Measurements from ENCODE around the gene PCAT6. TPM values are rescaled to one million over a fixed set of nuclear protein-coding genes. Genes with fewer than 3 reads are reported as not detected.

The PCAT6 gene
- total and polyA plus RNA-seq, 8 donors, result 1.1 to 3.8 (median 2.2) TPM

DNA sequence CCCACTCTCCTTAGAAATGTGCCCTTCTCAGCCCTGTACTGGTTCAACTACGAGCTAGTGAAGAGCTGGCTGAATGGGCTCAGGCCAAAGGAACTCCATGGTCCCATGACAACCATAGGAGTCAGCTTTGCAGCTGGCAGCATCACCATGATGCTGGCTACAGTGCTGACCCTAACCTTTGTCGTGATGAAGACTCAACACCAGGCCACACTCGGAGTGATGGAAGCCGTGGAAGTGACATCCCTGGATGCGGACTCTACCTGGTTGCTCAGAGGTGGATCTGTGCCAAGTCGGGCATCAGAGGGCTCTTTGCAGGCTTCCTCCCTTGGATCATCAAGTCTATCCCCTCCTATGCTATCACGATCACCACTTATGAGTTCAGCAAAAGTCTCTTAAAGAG, 14.1 kb upstream of the PCAT6 start:
- no peak overlapping the region for H3K4me3 ChIP-seq
- ATAC-seq (no peak), DNase-seq (no peak)
- TF ChIP-seq, protein P1, sequence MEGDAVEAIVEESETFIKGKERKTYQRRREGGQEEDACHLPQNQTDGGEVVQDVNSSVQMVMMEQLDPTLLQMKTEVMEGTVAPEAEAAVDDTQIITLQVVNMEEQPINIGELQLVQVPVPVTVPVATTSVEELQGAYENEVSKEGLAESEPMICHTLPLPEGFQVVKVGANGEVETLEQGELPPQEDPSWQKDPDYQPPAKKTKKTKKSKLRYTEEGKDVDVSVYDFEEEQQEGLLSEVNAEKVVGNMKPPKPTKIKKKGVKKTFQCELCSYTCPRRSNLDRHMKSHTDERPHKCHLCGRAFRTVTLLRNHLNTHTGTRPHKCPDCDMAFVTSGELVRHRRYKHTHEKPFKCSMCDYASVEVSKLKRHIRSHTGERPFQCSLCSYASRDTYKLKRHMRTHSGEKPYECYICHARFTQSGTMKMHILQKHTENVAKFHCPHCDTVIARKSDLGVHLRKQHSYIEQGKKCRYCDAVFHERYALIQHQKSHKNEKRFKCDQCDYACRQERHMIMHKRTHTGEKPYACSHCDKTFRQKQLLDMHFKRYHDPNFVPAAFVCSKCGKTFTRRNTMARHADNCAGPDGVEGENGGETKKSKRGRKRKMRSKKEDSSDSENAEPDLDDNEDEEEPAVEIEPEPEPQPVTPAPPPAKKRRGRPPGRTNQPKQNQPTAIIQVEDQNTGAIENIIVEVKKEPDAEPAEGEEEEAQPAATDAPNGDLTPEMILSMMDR (IDR thresholded peaks at IDR 0.05), result no peak
- no peak overlapping the region for H3K27ac ChIP-seq
- intact Hi-C loops (cut with DNase I), result no loop called here
- no peaks in the 10 kb centered on the region for H3K36me3 ChIP-seq
- peaks cover 0 to 13% of the 10 kb centered on the region in 2 donors for H3K4me1 ChIP-seq
- no peaks in the 10 kb centered on the region for H3K9me3 ChIP-seq
- H3K27me3 ChIP-seq, result no peaks in the 10 kb centered on the region

DNA sequence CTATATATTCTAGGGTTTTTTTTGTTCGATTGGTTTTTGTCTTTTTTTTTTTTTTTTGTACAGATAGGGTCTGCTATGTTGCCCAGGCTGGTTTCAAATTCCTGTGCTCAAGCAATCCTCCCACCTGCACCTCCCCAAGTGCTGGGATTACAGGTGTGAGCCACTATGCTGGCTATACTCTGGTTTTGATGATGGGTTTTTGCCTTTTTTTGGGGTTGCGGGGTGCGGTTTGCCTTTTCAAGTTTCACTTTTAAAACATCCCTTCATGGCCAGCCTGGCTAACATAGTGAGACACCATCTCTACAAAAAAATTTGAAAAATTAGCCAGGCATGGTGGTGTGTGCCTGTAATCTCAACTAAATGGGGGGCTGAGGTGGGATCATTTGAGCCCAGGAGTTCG, 12.5 kb upstream of the PCAT6 start:
- Histone ChIP-seq H3K4me3 (no peak overlapping the region), H3K27ac (no peak overlapping the region), H3K27me3 (no peaks in the 10 kb centered on the region), H3K9me3 (no peaks in the 10 kb centered on the region), H3K4me1 (peaks cover 6 to 29% of the 10 kb centered on the region in 2 donors), H3K36me3 (no peaks in the 10 kb centered on the region)
- TF ChIP-seq, protein P1 (IDR thresholded peaks at IDR 0.05), result no peak
- ATAC-seq, result no peak
- intact Hi-C loops (cut with DNase I), result no loop called here
- no peak for DNase-seq

DNA sequence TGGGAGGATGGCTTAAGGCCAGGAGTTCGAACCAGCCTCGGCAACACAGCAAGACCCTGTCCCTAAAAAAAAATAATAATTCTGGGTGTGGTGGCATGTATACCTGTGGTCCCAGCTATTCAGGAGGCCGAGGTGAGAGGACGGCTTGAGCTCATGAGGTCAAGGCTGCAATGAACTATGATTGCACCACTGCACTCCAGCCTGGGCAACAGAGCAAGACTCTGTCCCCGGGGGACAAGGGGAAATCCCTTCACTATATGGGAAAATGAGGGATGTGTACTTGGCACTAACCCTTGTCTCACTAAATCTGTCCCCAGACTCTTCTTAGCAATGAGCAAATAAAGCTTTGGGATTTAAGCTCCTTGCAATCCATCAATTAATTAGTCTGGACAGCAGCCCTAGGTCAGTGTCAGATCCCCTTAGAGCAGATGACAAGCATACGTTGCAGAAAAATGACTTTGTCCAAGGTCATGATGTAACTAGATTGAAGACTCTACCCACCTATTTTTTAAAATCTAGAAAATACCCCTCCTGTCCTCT, 11.9 kb upstream of the PCAT6 start:
- no peak for ATAC-seq
- intact Hi-C loops (cut with DNase I), result no loop called here
- Histone ChIP-seq H3K4me3 (no peak overlapping the region), H3K36me3 (no peaks in the 10 kb centered on the region), H3K9me3 (no peaks in the 10 kb centered on the region), H3K27ac (no peak overlapping the region), H3K27me3 (no peaks in the 10 kb centered on the region), H3K4me1 (peaks cover 10 to 33% of the 10 kb centered on the region in 2 donors)
- TF ChIP-seq, protein P1 (IDR thresholded peaks at IDR 0.05), result no peak
- no peak for DNase-seq

DNA sequence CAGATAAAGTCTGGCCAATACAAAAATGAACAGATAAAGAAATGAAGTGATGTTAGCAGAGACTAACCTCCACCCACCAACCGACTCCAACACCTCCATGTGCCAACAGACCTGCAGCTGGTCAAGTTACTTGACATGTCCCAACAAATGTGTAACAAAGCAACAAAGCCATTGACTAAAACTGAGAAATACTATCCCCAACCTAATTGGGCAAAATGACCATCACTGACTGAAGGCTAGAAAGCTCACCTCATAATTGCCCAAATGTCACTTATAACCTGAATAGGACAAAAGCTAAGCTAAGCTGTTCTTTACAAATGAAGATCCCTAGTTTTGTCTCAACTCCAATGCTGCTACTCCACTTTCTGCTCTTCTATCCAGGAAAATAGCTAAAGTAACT, 10.0 kb upstream of the PCAT6 start:
- DNase-seq (no peak), ATAC-seq (no peak)
- intact Hi-C loops (cut with DNase I), result no loop called here
- H3K9me3 ChIP-seq, result no peaks in the 10 kb centered on the region
- no peak overlapping the region for H3K27ac ChIP-seq
- H3K4me3 ChIP-seq, result no peak overlapping the region
- no peaks in the 10 kb centered on the region for H3K27me3 ChIP-seq
- peaks cover 19 to 48% of the 10 kb centered on the region in 2 donors for H3K4me1 ChIP-seq
- TF ChIP-seq, protein P1 (IDR thresholded peaks at IDR 0.05), result no peak
- H3K36me3 ChIP-seq, result no peaks in the 10 kb centered on the region

DNA sequence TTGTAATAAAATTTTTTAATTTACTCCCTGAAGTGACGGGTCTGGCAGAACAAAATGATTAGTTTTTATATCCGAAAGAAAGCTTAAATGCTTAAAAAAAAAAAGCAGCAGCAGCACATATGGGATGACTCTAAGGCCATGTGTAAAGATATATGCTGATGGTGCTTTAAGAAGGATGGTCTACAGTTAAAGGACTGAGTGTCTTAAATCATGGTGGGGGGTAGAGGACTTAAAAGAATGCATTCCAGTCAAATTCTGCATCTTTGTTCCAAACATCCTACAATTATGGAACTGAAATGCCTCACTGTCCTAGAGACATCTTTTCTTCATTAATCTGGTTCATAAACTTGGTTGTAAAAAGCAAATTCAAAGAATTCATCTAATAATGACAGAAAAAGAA, 9.6 kb upstream of the PCAT6 start:
- Histone ChIP-seq H3K36me3 (no peaks in the 10 kb centered on the region), H3K4me3 (no peak overlapping the region), H3K4me1 (peaks cover 20 to 53% of the 10 kb centered on the region in 2 donors), H3K27me3 (no peaks in the 10 kb centered on the region), H3K27ac (no peak overlapping the region), H3K9me3 (no peaks in the 10 kb centered on the region)
- TF ChIP-seq, protein P1 (IDR thresholded peaks at IDR 0.05), result no peak
- DNase-seq (no peak), ATAC-seq (no peak)
- intact Hi-C loops (cut with DNase I), result no loop called here
